ENCODE data around the gene RNF186.
"Not testable (repeated sequence)": the region's sequence is repeated elsewhere in the genome, so short reads cannot be mapped to it uniquely, and the experiment has no call there.

RNF186 gene

DNA sequence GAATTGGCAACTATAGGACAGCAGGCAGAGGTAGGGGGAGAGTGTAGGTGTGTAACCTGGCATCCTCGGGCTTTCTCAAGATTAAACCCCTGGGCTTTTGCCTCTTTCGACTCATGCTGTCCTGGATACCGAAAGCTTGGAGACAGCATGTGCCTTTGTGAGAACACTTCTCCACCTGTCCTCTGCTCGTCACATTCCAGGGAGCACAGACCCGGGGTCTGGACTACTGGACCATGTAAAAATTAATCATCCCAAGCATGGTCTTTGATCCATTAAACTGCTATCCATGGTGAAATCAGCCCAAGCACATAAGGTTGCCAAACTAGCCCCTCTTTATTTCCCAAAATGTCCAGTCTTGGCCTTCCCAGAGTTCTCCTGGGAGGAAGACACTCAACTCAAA is 9.0 kb upstream of the RNF186 start:
- DNase-seq, result no peak

DNA sequence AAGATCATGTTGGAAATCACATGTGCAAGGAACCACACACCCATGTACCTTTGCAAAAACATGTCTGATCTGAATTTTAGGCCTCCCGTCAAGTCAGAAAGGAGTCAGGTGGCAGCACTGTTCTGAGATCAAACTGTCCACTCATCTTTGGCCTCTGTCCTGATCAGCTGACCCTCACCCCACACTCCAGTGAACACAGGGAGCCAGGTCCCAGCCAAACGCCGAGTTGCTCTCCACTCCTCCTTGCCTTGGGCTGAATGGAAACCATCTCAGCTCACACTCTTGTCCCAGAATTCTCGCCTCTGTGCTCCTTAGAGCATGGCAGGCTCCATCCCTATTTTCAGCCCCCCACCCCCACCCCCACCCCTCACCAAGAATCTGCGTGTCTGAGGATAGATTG is 4.6 kb upstream of the RNF186 start:
- no peak for DNase-seq

DNA sequence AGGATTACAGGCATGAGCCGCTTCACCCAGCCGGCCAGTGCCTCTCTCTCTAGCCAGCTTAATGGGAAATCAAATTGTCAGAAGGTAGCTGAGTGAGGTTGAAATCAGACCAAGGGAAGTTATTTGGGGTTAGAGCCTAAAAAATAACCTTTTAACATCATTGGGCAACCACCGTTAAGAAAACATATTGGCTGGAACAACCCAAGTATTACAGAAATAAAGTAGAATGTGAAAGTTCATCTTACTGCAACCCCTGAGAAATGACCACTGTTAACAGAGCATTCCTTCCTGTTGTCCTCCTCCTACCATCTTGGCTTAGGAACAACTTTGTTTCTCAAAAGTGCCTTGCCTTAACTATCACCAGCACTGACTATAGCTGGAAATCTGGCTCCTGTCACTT is 3.2 kb upstream of the RNF186 start:
- DNase-seq, result no peak

DNA sequence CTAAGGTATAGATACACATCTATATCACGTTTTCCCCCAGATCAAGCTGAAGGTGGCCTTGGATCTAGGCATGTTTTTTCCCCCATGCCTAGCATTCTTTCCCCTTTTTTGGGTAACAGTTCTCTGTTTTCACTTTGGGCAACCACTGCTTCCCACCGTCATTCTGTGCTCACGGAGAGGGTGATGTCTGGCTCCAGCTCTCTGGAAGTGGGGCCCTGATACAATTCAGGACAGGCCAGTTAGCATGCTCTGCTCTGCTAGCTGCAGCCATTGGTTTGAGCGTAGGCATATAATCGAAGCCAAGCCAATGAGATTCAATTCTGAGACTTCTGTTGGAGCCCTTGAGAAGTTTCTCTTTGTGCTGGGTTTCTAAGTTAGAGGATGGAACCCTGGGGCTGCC is 2.1 kb upstream of the RNF186 start:
- no peak for DNase-seq

DNA sequence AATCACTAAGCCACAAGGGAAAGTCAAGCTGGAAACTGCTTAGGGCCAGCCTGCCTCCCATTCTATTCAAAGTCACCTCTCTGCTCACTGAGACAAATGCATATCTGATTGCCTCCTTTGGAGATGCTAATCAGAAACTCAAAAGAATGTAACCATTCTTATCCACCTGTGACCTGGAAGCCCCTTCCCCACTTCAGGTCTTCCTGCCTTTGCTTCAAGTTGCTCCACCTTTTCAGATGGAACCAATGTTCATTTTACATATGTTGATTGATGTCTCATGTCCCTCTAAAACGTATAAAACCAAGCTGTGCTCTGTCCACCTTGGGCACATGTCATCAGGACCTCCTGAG is 1.6 kb upstream of the RNF186 start:
- DNase-seq, result not testable (repeated sequence)

DNA sequence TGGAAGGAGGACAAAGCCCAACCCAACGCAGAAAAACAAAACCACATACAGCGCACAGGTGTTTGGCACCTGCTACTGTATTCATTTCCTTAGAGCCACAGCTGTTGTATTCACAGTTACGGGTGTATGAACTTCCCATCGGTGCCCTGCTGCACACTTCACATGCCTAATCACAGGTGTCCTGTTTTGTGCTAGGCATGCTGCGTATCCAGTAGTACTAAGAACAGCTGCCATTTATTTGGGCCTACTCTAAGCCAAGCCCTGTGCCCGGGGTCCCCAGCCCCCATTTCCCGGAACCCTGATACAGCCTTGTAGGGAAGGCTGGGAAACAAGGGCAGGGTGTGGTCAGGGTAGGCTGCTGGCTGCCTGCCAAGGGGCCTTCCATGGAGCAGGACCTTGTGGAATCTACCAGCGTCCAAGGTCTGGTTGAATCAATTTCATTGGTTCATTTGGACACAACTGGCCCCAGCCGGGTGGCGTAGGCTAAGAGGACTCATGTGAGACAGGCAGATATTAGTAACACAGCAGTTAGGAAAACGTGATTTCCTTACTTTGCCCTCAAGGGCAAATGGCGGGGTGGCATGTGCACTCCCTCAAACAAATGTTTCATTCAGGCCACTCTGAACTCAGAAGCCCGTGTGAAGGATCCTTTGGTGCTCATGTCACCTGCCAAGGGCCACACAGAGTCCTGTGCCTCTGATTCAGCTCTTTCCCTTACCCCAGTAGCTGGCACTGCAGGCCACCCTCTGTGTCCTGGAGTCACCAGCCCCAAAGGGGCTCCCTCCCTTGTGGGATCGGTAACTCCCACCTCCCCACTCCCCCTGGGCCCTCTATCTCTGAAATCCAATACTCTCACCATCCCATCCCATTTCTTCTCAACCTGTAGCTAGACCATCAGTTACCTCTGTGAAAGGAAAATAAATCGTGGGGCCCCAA is 986 bp upstream of the RNF186 start:
- DNase-seq, result no peak

DNA sequence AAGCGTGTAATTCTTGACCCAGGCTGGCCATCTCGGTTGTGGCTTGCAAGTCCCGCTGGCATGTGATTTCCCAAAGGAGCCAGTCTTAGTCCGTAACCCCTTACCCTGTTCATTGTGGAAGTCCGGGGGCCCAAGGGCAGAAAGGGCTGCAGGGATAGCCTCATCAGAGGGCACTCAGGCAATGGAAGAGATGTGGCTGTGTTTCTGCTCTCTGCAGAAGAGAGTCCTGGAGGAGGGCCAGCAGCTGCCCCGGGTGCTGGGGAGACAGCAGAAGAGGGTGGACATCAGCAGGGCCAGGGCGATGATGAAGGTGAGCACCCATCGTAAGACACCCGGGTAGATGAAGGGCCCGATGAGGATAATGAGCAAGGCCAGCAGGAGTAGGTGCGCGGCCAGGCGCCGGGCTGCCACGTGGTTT is 830 bp downstream of the RNF186 start:
- DNase-seq, result no peak

DNA sequence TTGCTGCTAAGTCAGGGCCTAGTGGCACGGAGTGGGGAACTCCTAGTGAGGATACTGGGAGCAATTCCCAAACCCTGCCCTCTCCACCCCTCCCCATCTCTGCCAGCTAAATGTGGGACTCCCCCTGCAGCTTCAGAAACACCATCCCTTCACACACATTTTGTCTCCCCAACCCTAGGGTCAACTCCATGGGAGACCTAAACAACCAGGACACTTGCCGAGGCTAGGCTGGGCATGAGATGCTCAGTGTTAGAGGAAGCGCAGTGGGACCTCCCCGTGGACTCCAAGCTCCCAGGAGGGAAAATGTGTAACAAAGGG is 1.5 kb downstream of the RNF186 start:
- no peak for DNase-seq

DNA sequence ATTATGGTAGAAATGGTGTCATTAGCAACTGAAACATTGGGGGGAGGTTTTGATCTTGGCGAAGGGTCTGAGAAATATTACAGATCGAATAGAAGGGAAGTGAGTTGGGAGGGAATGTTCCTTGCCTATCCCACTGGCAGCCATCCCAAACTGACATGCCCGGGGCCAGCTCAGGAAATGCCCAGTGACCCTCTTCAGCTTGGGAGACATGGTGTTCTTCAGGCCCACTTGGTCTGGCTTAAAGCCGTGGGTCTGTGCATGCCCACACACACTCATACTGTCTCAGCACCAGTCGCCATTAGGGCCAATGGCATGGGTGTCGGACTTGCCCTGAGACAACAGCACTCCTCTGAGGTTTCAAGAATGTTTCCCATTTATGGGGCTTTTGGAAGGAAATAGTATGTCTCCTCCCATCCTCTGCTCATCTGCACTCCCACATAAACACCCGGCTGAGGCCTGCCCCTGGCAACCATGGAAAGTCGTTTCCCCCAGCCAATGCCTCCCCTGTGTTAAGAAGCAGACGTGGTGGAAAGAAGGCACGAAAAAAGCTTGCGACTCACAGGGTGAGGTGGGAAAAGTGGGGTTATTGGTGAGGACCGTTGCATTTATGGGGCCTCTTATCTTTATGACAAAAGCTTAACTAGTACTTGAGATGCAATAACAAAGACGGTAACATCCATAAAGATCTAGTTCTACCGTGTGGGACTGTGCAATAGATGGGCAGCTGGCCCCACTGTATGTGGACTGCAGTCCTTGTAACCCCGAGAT is 2.0 kb downstream of the RNF186 start:
- no peak for DNase-seq

DNA sequence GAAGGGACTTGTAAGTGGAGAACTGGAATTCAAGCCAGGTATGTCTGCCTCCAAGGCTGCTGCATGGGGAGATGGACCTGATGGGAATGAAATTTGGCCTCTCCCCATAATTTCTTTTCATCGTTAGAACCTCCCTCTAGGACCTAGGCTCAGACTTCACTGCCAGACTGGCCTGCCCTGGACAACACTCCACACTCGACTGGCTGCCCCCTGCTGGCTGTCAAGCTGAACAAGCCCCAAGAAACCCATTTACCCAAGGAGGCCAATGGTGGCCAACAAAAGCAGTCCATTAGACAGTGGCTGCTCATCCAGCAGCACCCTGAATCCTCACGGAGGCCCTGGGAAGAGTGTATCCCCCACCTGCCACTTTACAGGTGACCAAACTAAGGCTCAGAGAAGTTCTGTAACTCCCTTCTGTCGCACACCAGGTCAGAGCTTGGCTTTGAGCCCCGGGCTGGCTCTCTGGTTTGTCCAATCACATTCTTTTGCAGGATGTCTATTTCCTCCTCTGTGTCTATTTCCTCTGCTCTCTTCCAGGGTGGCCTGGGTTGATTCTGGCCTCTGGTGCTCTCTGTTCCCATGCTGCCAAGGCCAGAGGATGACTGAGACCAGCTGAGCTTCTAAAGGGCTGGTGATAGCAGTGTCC is 3.8 kb downstream of the RNF186 start:
- DNase-seq, result peak; percentile 30

DNA sequence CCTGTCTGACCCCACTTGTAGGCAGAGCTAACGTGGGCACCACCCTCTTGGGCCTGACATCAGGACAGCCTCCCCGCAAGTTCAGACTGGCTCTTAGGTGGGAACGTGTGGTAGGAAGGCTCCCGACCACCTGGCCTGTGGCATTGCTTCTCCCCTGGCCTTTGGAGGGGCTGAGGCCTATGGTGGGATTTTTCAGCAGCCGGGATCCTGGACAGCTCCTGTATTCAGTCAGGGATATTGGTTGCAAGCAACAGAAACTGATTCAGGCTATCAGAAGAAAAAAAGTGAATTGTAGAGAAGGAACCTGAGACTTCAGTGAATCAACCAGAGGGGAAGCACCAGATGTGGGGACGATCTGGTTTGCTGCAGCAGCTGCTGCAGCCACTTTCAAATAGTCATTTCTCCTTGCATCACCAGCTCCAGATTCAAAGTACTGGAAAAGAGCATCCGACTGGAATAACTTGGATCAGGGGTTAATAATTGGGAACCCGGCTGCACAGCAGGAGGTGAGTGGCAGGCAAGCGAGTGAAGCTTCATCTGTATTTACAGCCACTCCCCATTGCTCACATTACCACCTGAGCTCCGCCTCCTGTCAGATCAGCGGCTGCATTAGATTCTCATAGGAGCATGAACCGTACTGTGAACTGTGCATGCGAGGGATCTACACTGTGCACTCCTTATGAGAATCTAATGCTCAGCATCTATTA is 5.9 kb downstream of the RNF186 start:
- DNase-seq, result no peak

DNA sequence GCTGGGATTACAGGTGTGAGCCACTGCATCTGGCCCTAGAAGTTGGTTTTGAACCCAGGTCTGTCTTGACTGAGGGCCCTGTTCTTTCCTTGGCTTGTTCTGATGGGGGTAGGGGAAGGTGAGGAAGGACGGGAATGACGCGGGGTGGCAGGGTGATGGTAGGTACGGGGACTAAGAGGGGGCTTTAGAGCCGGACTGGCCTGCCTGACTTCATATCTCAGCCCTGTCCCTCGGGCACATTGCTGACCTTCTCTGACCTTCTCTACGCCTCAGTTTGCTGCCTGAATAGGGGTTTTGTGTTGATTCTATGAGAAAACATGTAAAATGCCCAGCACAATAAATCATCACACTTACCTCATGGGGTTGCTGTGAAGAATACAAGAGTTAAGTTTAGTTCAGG is 6.7 kb downstream of the RNF186 start:
- DNase-seq, result no peak

DNA sequence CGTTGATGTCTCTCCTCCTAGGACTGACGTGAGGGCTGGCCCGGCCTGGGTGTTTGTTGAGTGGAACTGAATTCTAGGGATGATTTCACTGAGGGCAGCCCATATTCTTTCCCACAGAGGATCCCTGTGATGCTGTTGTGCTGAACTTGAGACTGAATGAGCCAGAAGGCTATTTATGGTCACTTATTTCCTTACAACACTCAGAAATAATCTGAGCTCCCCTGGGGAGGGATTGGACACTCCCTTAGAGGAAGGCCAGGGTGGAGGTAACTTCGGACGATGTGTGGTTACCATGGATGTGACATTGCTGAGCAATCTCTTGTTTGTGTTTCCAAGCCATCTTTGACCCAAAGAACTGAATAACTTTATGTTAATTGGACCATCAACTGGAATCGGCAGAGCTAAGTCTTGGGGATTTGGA is 10.2 kb downstream of the RNF186 start:
- DNase-seq, result no peak

DNA sequence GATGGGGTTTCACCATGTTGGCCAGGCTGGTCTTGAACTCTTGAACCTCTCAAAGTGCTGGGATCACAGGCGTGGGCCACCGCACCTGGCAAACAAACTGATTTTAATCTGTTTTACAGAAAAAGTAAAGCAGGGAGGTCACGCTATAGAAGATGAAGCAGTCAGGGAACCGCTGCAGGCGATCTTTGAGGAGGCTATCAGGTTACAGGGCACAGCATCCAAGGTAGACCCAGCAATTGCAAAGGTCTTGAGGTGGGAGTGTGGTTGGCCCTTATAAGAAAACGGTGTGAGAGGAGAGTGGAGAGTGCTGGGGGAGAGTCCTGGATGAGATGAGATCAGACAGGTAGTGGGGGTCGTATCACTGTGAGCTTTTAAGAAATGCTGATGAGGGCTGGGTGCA is 12.8 kb downstream of the RNF186 start:
- DNase-seq, result no peak

DNA sequence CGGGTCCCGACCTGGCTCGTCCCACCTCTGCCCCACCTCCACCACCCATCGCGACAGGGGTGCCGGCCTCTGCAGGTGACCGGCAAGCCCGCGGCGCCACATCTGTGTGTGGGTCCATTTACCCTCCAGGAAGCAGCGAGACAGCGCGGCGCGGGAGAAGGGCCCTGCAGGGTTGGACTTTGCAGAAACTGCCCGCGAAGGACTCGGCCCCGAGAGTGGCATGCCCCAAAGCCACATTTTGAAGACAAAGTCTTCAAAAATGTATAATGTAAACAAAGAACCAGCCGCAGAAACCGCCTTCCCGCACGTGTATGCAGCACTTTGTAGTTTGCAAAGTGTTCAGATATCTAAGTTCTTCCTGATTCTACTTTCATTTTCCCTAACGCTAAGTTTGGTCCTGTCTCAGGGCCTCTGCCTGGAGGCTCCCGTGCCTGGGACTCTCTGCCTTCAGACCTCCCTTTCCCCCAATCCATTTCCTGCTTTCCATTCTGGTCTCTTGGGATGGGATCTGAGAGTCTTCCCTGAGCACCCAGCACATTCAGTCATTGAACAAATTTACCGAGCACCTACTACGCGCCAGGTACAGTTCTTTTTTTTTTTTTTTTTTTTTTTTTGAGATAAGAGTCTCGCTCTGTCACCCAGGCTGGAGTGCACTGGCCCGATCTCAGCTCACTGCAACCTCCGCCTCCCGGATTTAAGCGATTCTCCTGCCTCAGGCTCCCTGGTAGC is 14.8 kb downstream of the RNF186 start:
- DNase-seq, result peak; percentile 35

DNA sequence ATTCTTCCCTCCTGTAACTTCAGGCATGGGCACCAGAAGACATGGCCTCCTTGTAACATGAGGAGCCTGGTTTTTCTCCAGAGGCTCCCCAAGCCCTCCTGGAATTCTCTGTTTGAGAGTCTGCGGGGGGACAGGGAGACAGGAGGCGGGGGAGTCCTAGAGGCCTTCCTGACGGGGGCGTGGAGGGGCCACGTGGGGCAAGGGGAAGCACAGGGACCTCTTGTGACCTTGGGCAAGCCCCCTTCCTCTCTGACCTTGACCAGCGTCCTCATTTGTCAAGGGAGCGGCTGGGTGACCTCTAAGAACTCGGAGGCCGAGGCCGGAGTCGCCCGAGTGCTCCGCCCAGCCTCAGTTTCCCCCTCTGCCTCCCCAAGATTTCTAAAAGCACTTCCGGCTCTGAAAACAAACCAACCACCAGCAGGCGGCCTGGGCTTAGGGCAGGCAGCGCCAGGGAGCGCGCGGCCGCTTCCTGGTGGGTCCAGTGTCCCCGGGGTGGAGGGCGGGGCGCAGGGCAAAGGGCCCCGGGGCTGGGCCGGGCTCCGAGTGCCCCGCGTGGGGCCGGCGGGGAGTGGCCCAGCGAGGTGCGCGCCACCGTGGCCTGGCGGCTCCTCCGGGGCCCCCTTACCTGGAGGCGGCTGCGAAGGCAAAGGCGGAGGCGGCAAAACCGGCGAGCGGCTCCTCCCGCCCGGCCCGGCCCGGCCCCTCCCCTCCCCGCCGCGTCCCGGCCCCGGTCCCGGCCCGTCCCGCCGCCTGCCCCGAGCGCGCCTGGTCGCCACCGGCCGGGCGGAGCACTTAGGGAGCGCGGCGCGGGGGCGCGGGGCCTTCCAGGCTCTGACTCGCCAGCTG is 15.6 kb downstream of the RNF186 start, which contains the start of gene TMCO4:
TMCO4 (minus strand) TSS at position 687 of the 846 bp plus-strand sequence. CDS start 19,158 bp downstream, outside the sequence.
- peak; percentile 52 for DNase-seq

DNA sequence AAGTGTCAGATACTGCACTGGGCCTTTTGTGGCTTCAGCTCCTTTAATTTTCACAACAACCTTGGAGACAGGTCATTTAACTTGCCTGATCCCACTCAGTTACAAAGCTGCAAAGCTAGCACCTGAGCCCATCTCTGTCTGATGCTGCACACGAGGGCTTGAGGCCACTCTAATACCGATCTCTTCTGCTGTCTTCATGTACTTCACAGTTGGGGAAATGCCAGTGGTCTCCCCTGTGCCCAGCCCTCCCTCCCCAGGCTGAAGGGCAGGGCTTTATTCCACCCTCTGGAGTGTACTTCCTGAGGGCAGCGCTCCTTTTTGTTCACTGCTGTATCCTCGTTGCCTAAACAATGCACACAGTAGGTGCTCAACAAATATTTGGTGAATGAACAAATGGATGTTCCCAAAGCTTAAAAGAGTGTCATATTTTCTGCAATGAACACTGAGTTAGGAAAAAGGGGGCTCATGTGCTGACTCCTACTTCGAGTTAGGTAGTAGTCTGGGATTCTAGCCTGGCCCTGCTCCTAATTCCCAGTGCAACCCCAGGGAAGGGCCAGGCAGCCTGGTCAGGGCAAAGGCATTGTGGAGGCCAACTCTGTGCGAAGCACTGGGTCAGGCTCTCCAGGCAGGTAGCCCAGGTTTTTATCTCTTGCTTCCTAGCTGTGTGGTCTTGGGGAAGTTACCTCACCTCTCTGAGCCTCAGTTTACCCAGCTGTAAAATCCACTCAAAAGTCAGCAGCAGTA is 16.4 kb downstream of the RNF186 start:
- no peak for DNase-seq

DNA sequence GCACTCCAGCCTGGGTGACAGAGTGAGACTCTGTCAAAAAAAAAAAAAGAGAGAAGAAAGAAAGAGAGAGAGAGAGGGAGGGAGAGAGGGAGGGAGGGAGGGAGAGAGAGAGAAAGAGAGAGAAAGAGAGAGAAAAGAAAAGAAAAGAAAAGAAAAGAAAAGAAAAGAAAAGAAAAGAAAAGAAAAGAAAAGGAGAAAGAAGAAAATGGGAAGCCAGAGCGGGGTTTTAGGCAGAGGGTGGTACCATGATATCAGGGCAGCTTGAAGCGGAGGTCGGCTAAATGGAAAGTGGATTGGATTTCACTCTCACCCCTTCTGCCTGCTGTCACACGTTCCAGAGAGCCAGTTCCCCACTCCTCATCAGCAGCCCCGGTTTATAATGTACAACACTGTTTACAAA is 17.3 kb downstream of the RNF186 start:
- no peak for DNase-seq

DNA sequence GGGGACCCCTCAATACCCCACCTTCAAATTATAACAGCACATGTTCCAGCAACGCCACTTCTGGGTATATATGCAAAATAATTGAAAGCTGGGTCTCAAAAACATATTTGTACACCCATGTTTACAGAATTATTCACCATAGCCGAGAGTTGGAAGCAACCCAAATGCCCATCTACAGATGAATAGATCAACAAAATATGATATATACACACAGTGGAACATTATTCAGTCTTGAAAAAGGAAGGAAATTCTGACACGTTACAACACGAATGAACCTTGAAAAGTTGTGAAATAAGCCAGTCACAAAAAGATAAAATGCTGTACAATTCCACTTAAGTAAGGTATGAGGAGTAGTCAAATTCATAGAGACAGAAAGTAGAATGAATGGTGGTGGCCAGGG is 20.5 kb downstream of the RNF186 start:
- no peak for DNase-seq

DNA sequence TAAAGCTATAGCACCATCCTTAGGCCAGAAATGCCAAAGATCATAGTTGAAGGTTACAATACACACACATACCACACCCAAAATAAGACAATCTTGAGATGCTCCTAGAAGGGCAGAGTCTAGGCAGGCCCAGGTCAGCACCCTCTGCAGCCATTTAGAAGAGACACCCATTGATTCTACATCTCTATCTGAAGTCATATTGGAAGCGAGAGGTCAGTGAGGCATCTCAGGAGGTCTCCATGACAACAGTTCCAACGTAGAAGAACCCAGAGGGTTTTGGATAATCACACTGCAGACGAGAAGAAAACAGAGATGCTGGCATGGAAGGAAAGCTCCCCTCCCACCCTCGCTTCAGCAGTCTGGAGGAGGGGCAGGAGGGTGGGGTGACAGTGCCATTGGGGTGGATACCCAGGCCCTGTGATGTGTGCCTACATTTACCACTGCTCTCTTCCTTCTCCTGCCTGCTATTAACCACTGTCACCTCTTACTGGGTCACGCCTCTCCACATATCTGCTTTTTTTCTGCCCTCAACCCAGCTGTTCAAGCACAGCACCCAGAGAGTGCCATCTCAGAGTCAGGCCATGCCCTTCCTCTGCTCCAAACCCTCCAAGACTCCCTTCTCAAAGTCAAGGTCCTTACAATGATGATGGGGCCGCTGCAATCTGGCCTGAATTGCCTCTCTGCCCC is 21.6 kb downstream of the RNF186 start:
- DNase-seq, result no peak
